Activated CD4-positive, alpha-beta T cell treated with anti-CD3 and anti-CD28 coated beads, Interleukin-2, amount 10 ng/mL, durations not matched to agents 7 days and 5 days (primary cell): Measurements from ENCODE around the gene HHLA2. TPM values are rescaled to one million over a fixed set of nuclear protein-coding genes. Genes with fewer than 3 reads are reported as not detected.
"Not testable (repeated sequence)": the region's sequence is repeated elsewhere in the genome, so short reads cannot be mapped to it uniquely, and the experiment has no call there.

Experiments used
- CTCF ChIA-PET: fragments of 350-600 bp; sonication (Branson Sonifier 250); formaldehyde crosslinking; loops from one replicate; lab custom pipeline; 2021; ENCODE audit warnings: antibody characterized with exemption; lab: Charles Lee
- POLR2A ChIA-PET: fragments of 350-600 bp; sonication (Branson Sonifier 250); formaldehyde crosslinking; loops from one replicate; lab custom pipeline; 2021; ENCODE audit warnings: antibody characterized with exemption; lab: Charles Lee
- DNase-seq: peaks from one replicate; pipeline ENCODE4 v3.0.0-alpha.2; 2020
- H3K27ac Mint-ChIP-seq: one replicate; pipeline ENCODE4 v1.8.0; 2021; ENCODE audit warnings: mild to moderate bottlenecking, moderate library complexity, mixed read lengths
- H3K27me3 Mint-ChIP-seq: one replicate; pipeline ENCODE4 v1.8.0; 2021; ENCODE audit warnings: mixed read lengths
- H3K36me3 Mint-ChIP-seq: one replicate; pipeline ENCODE4 v1.8.0; 2021; ENCODE audit warnings: low read depth, mixed read lengths
- H3K4me1 Mint-ChIP-seq: one replicate; pipeline ENCODE4 v1.8.0; 2021; ENCODE audit warnings: mixed read lengths
- H3K4me3 Mint-ChIP-seq: one replicate; pipeline ENCODE4 v1.8.0; 2021; ENCODE audit warnings: mild to moderate bottlenecking, moderate library complexity, mixed read lengths
- H3K9me3 Mint-ChIP-seq: one replicate; pipeline ENCODE4 v1.8.0; 2021; ENCODE audit warnings: mixed read lengths
- total RNA-seq, 2 experiments: library from RNA; stranded (reverse); gene quantifications; one replicate each; pipeline ENCODE4 v1.2.3, GENCODE V29; 2021

The HHLA2 gene
- total RNA-seq, 2 experiments from 2014 or later = 1.4 to 3.0 TPM

GRCh38 chr3:108285176-108285575, 11.2 kb upstream of the HHLA2 start:
- Mint-ChIP-seq H3K4me3 (no peak overlapping the region), H3K4me1 (peaks cover 11% of the 10 kb centered on the region), H3K27ac (no peak overlapping the region), H3K9me3 (peaks cover 26% of the 10 kb centered on the region), H3K36me3 (peaks cover 7% of the 10 kb centered on the region), H3K27me3 (peaks cover 2% of the 10 kb centered on the region)
- DNase-seq = no peak
- POLR2A ChIA-PET = no interaction called here
- CTCF ChIA-PET = no interaction called here

- CTCF ChIA-PET = no interaction called here
- no peak overlapping the region for H3K4me3 Mint-ChIP-seq
- POLR2A ChIA-PET = no interaction called here
- peaks cover 37% of the 10 kb centered on the region for H3K9me3 Mint-ChIP-seq
- H3K27ac Mint-ChIP-seq = no peak overlapping the region
- H3K27me3 Mint-ChIP-seq = peaks cover 2% of the 10 kb centered on the region
- H3K36me3 Mint-ChIP-seq = peaks cover 20% of the 10 kb centered on the region
- DNase-seq = no peak
- H3K4me1 Mint-ChIP-seq = peaks cover 26% of the 10 kb centered on the region
Measured at GRCh38 chr3:108287146-108287545, 9.2 kb upstream of the HHLA2 start.

- H3K4me3 Mint-ChIP-seq, H3K27me3 Mint-ChIP-seq, POLR2A ChIA-PET, H3K27ac Mint-ChIP-seq, CTCF ChIA-PET, DNase-seq: not testable (repeated sequence)
- peaks cover 20% of the 10 kb centered on the region for H3K36me3 Mint-ChIP-seq
- H3K4me1 Mint-ChIP-seq = peaks cover 36% of the 10 kb centered on the region
- H3K9me3 Mint-ChIP-seq = peaks cover 38% of the 10 kb centered on the region
Measured at GRCh38 chr3:108288193-108288592, 8.2 kb upstream of the HHLA2 start.

GRCh38 chr3:108289159-108289558, 7.2 kb upstream of the HHLA2 start:
- CTCF ChIA-PET = no interaction called here
- no peak for DNase-seq
- Mint-ChIP-seq H3K9me3 (peaks cover 38% of the 10 kb centered on the region), H3K27me3 (no peaks in the 10 kb centered on the region), H3K36me3 (peaks cover 20% of the 10 kb centered on the region), H3K4me1 (peaks cover 44% of the 10 kb centered on the region), H3K27ac (no peak overlapping the region), H3K4me3 (no peak overlapping the region)
- POLR2A ChIA-PET = no interaction called here

GRCh38 chr3:108292450-108292849, 3.9 kb upstream of the HHLA2 start:
- H3K4me3 Mint-ChIP-seq = no peak overlapping the region
- POLR2A ChIA-PET = no interaction called here

GRCh38 chr3:108292905-108293328, 3.4 kb upstream of the HHLA2 start:
- DNase-seq = peak; percentile 44
- H3K4me1 Mint-ChIP-seq = peaks cover 66% of the 10 kb centered on the region

More at GRCh38 chr3:108292450-108292849, 3.9 kb upstream of the HHLA2 start:
- Mint-ChIP-seq H3K4me1 (peaks cover 62% of the 10 kb centered on the region), H3K27me3 (no peaks in the 10 kb centered on the region), H3K9me3 (peaks cover 21% of the 10 kb centered on the region), H3K27ac (peak overlapping the region; percentile 86), H3K36me3 (peaks cover 23% of the 10 kb centered on the region)
- CTCF ChIA-PET = interaction anchor here (1.3 kb wide), 1 partner anchor 69 kb away, joined by 5 read pairs; no protein-coding TSS in a partner anchor
- no peak for DNase-seq

GRCh38 chr3:108293858-108294257, 2.5 kb upstream of the HHLA2 start:
- ChIA-PET POLR2A (interaction anchor here (0.6 kb wide), 1 partner anchor 27 kb away, joined by 7 read pairs; no protein-coding TSS in a partner anchor), CTCF (interaction anchor here (0.9 to 1.3 kb wide), 4 partner anchors 9 to 61 kb away, joined by 3 to 5 read pairs (median 4); no protein-coding TSS in a partner anchor)
- peaks cover 20% of the 10 kb centered on the region for H3K36me3 Mint-ChIP-seq
- peak overlapping the region; percentile 86 for H3K27ac Mint-ChIP-seq
- DNase-seq = peak; percentile 33
- H3K27me3 Mint-ChIP-seq = no peaks in the 10 kb centered on the region
- H3K4me1 Mint-ChIP-seq = peaks cover 69% of the 10 kb centered on the region
- peak overlapping the region; percentile 28 for H3K4me3 Mint-ChIP-seq
- peaks cover 16% of the 10 kb centered on the region for H3K9me3 Mint-ChIP-seq

More at GRCh38 chr3:108292905-108293328, 3.4 kb upstream of the HHLA2 start:
- H3K9me3 Mint-ChIP-seq = peaks cover 18% of the 10 kb centered on the region
- no peaks in the 10 kb centered on the region for H3K27me3 Mint-ChIP-seq
- ChIA-PET POLR2A (interaction anchor here (0.7 kb wide), 1 partner anchor 223 kb away, joined by 3 read pairs; no protein-coding TSS in a partner anchor), CTCF (interaction anchor here (1.3 kb wide), 1 partner anchor 69 kb away, joined by 5 read pairs; no protein-coding TSS in a partner anchor)
- H3K4me3 Mint-ChIP-seq = peak overlapping the region; percentile 48
- peak overlapping the region; percentile 86 for H3K27ac Mint-ChIP-seq
- H3K36me3 Mint-ChIP-seq = peaks cover 23% of the 10 kb centered on the region

- ChIA-PET CTCF (interaction anchor here (0.6 kb wide), 1 partner anchor 47 kb away, joined by 3 read pairs; no protein-coding TSS in a partner anchor), POLR2A (no interaction called here)
- Mint-ChIP-seq H3K27me3 (no peaks in the 10 kb centered on the region), H3K9me3 (peaks cover 15% of the 10 kb centered on the region), H3K36me3 (peaks cover 22% of the 10 kb centered on the region), H3K4me1 (peaks cover 83% of the 10 kb centered on the region), H3K4me3 (no peak overlapping the region), H3K27ac (no peak overlapping the region)
- DNase-seq = no peak
Measured at GRCh38 chr3:108295421-108296175, 750 bp upstream of the HHLA2 start.

GRCh38 chr3:108297647-108298046, 1.3 kb downstream of the HHLA2 start:
- DNase-seq = no peak
- ChIA-PET POLR2A (no interaction called here), CTCF (interaction anchor here (1.0 to 1.2 kb wide), 2 partner anchors 17 to 85 kb away, joined by 3 to 4 read pairs; no protein-coding TSS in a partner anchor)
- Mint-ChIP-seq H3K36me3 (peaks cover 8% of the 10 kb centered on the region), H3K4me3 (no peak overlapping the region), H3K27me3 (no peaks in the 10 kb centered on the region), H3K9me3 (peaks cover 2% of the 10 kb centered on the region), H3K27ac (no peak overlapping the region), H3K4me1 (peaks cover 82% of the 10 kb centered on the region)

- DNase-seq = no peak
- H3K9me3 Mint-ChIP-seq = peaks cover 2% of the 10 kb centered on the region
- ChIA-PET POLR2A (no interaction called here), CTCF (interaction anchor here (1.2 kb wide), 1 partner anchor 17 kb away, joined by 4 read pairs; no protein-coding TSS in a partner anchor)
- H3K36me3 Mint-ChIP-seq = peaks cover 8% of the 10 kb centered on the region
- no peak overlapping the region for H3K4me3 Mint-ChIP-seq
- H3K4me1 Mint-ChIP-seq = peaks cover 82% of the 10 kb centered on the region
- H3K27ac Mint-ChIP-seq = no peak overlapping the region
- H3K27me3 Mint-ChIP-seq = no peaks in the 10 kb centered on the region
Measured at GRCh38 chr3:108298056-108298455, 1.7 kb downstream of the HHLA2 start.

GRCh38 chr3:108300103-108300849, 3.9 kb downstream of the HHLA2 start:
- Mint-ChIP-seq H3K36me3 (peaks cover 8% of the 10 kb centered on the region), H3K27ac (peak overlapping the region; percentile 93), H3K27me3 (no peaks in the 10 kb centered on the region), H3K9me3 (peaks cover 2% of the 10 kb centered on the region), H3K4me3 (no peak overlapping the region), H3K4me1 (peaks cover 68% of the 10 kb centered on the region)
- CTCF ChIA-PET = interaction anchor here (1.2 kb wide), 1 partner anchor 29 kb away, joined by 3 read pairs; no protein-coding TSS in a partner anchor
- POLR2A ChIA-PET = no interaction called here
- no peak for DNase-seq

- Mint-ChIP-seq H3K36me3 (peaks cover 10% of the 10 kb centered on the region), H3K4me3 (peak overlapping the region; percentile 59), H3K27ac (peak overlapping the region; percentile 93), H3K27me3 (no peaks in the 10 kb centered on the region), H3K9me3 (peaks cover 2% of the 10 kb centered on the region), H3K4me1 (peaks cover 57% of the 10 kb centered on the region)
- ChIA-PET CTCF (interaction anchor here (0.9 to 1.6 kb wide), 3 partner anchors 8 to 28 kb away, joined by 3 to 5 read pairs (median 3); no protein-coding TSS in a partner anchor), POLR2A (interaction anchor here (0.6 kb wide), 1 partner anchor 180 kb away, joined by 3 read pairs; no protein-coding TSS in a partner anchor)
- DNase-seq = peak; percentile 42
Measured at GRCh38 chr3:108301695-108302404, 5.5 kb downstream of the HHLA2 start.
